MM.1S (cell line): ENCODE measurements around the gene FLYWCH1.

Source experiments
- DNase-seq: peaks from one replicate; pipeline ENCODE4 v3.0.0-alpha.2; 2015
- H2AFZ ChIP-seq: fragments of 300-600 bp; sonication (generic); 2 replicates; pipeline ENCODE4 v1.6.0; 2016; ENCODE audit warnings: antibody characterized with exemption, low read length
- H3F3A ChIP-seq: fragments of 300-600 bp; sonication (generic); 2 replicates; pipeline ENCODE4 v1.6.1; 2016; ENCODE audit warnings: mild to moderate bottlenecking, antibody characterized with exemption, low read length, moderate library complexity, mixed read lengths; ENCODE audit not compliant: insufficient read depth
- H3K27ac ChIP-seq: fragments of 300-600 bp; sonication (generic); 2 replicates; pipeline ENCODE4 v1.5.1; 2016; ENCODE audit warnings: mild to moderate bottlenecking, low read length
- H3K27me3 ChIP-seq: fragments of 300-600 bp; sonication (generic); replicated peaks from 2 replicates; pipeline ENCODE4 v1.6.0; 2016; ENCODE audit warnings: low read length; ENCODE audit not compliant: insufficient read depth
- H3K36me3 ChIP-seq: fragments of 300-600 bp; sonication (generic); replicated peaks from 2 replicates; pipeline ENCODE4 v1.6.1; 2016; ENCODE audit warnings: mild to moderate bottlenecking, low read length, mixed read lengths; ENCODE audit not compliant: insufficient read depth
- H3K4me1 ChIP-seq: fragments of 300-600 bp; sonication (generic); 2 replicates; pipeline ENCODE4 v1.6.1; 2016; ENCODE audit warnings: low read length, mixed read lengths
- H3K4me2 ChIP-seq: fragments of 300-600 bp; sonication (generic); 2 replicates; pipeline ENCODE4 v1.6.0; 2016; ENCODE audit warnings: low read depth, low read length
- H3K4me3 ChIP-seq: fragments of 300-600 bp; sonication (generic); 2 replicates; pipeline ENCODE4 v1.5.1; 2016; ENCODE audit warnings: low read length, mixed read lengths
- H3K79me2 ChIP-seq: fragments of 300-600 bp; sonication (generic); 2 replicates; pipeline ENCODE4 v1.6.1; 2016; ENCODE audit warnings: mixed run types, low read length, mixed read lengths
- H3K9ac ChIP-seq: fragments of 300-600 bp; sonication (generic); 2 replicates; pipeline ENCODE4 v1.6.1; 2016; ENCODE audit warnings: low read length, mixed read lengths
- H3K9me2 ChIP-seq: fragments of 300-600 bp; sonication (generic); replicated peaks from 2 replicates; pipeline ENCODE4 v1.6.1; 2016; ENCODE audit warnings: mild to moderate bottlenecking, low read length, mixed read lengths; ENCODE audit not compliant: insufficient read depth
- H3K9me3 ChIP-seq: fragments of 300-600 bp; sonication (generic); replicated peaks from 2 replicates; pipeline ENCODE4 v1.6.1; 2016; ENCODE audit warnings: mild to moderate bottlenecking, low read length, mixed read lengths; ENCODE audit not compliant: insufficient read depth
- H4K20me1 ChIP-seq: fragments of 300-600 bp; sonication (generic); 2 replicates; pipeline ENCODE4 v1.6.1; 2016; ENCODE audit warnings: mild to moderate bottlenecking, low read length, moderate library complexity, mixed read lengths; ENCODE audit not compliant: insufficient read depth
- CTCF ChIP-seq: fragments of 300-600 bp; sonication (generic); IDR thresholded peaks from 2 replicates; pipeline ENCODE4 v1.5.1; 2016; ENCODE audit warnings: antibody characterized with exemption, low read length, mixed read lengths
- EZH2 ChIP-seq: fragments of 300-600 bp; sonication (generic); optimal IDR thresholded peaks from 2 replicates; pipeline ENCODE3; 2017; ENCODE audit warnings: low read depth, mild to moderate bottlenecking, antibody characterized with exemption, low read length, mixed read lengths
- EZH2phosphoT487 ChIP-seq: fragments of 300-600 bp; sonication (generic); IDR thresholded peaks from 2 replicates; pipeline ENCODE4 v1.6.1; 2018; ENCODE audit warnings: antibody characterized with exemption, low read length

Gene FLYWCH1

DNA sequence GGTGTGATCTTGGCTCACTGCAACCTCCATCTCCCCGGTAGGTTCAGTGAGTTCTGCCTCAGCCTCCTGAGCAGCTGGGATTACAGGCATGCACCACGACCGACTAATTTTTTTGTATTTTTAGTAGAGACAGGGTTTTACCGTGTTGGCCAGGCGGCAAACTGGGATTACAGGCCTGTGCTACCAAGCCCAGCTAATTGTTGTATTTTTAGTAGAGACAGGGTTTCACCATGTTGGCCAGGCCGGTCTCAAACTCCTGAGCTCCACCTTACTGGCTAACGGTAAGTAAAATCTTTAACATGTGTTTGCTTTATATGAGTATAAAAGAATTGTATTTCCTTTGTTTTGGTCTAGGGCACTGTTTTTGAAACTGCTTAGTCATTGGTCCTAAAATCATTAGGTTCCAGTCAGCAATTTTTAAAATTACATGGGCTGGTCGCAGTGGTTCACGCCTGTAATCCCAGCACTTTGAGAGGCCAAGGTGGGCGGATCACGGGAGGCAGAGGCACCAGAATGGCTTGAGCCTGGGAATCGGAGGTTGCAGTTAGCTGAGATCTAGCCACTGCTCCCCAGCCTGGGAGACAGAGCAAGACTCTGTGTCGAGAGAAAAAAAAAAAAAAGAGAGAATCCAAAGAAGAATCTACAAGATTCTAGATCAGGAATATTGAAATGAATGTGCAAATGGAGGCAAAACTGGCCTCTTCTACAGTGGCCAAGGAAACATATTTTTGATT is 3.6 kb downstream of the FLYWCH1 start:
- peaks cover 30% of the 10 kb centered on the region for H3K79me2 ChIP-seq
- H3K36me3 ChIP-seq: no peaks in the 10 kb centered on the region
- peak overlapping the region; percentile 49 for H3K4me2 ChIP-seq
- peak overlapping the region; percentile 51; the same call in 1 of the 2 replicates for H3K9ac ChIP-seq
- H3K4me1 ChIP-seq: peaks cover 33% of the 10 kb centered on the region
- H3K9me3 ChIP-seq: no peaks in the 10 kb centered on the region
- peak; percentile 77 for DNase-seq
- H4K20me1 ChIP-seq: no peaks in the 10 kb centered on the region
- H3K27me3 ChIP-seq: peaks cover 7% of the 10 kb centered on the region
- H3F3A ChIP-seq: peaks cover 33% of the 10 kb centered on the region
- TF ChIP-seq EZH2 (no peak), EZH2phosphoT487 (no peak), CTCF (no peak)
- H3K27ac ChIP-seq: peak overlapping the region; percentile 87
- peak overlapping the region; percentile 18; the same call in 1 of the 2 replicates for H3K4me3 ChIP-seq
- peak overlapping the region; percentile 25 for H2AFZ ChIP-seq
- no peaks in the 10 kb centered on the region for H3K9me2 ChIP-seq

GRCh38 chr16:2919511-2920255 is 8.0 kb downstream of the FLYWCH1 start:
- H3K4me1 ChIP-seq: peaks cover 11% of the 10 kb centered on the region
- no peak overlapping the region for H3K9ac ChIP-seq
- TF ChIP-seq CTCF: peak; percentile 86
- no peak for TF ChIP-seq EZH2phosphoT487
- TF ChIP-seq EZH2: no peak
- H3K4me3 ChIP-seq: no peak overlapping the region
- peaks cover 36% of the 10 kb centered on the region for H3K79me2 ChIP-seq
- DNase-seq: peak; percentile 58
- H4K20me1 ChIP-seq: no peaks in the 10 kb centered on the region
- H3K27ac ChIP-seq: no peak overlapping the region
- no peaks in the 10 kb centered on the region for H3K9me2 ChIP-seq
- no peak overlapping the region for H3K4me2 ChIP-seq
- no peaks in the 10 kb centered on the region for H3K9me3 ChIP-seq
- no peak overlapping the region for H2AFZ ChIP-seq
- H3K27me3 ChIP-seq: no peaks in the 10 kb centered on the region
- no peaks in the 10 kb centered on the region for H3K36me3 ChIP-seq
- H3F3A ChIP-seq: peaks cover 19% of the 10 kb centered on the region

DNA sequence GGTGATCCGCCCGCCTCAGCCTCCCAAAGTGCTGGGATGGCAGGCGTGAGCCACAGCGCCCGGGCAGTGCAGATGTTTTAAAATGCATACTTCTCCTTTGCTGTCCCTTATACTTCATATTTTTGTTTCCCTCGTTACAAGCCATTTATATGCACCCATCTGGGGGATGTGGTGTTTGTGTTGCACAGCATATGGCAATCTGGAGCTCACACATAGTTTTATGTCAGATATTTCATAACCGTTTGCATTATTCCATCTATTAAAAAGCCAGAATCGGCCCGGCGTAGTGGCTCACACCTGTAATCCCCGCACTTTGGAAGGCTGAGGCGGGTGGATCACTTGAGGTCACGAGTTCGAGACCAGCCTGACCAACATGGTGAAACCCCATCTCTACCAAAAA is 11.8 kb downstream of the FLYWCH1 start:
- H3K9me2 ChIP-seq: no peaks in the 10 kb centered on the region
- no peak overlapping the region for H3K4me3 ChIP-seq
- peaks cover 10% of the 10 kb centered on the region; the same call in 1 of the 2 replicates for H3K4me1 ChIP-seq
- no peaks in the 10 kb centered on the region for H3K36me3 ChIP-seq
- no peaks in the 10 kb centered on the region for H3K27me3 ChIP-seq
- TF ChIP-seq CTCF: no peak
- DNase-seq: no peak
- H3K9me3 ChIP-seq: no peaks in the 10 kb centered on the region
- no peak overlapping the region for H3K4me2 ChIP-seq
- no peak overlapping the region for H3K9ac ChIP-seq
- H3F3A ChIP-seq: peaks cover 8% of the 10 kb centered on the region; the same call in 1 of the 2 replicates
- H3K79me2 ChIP-seq: peaks cover 41% of the 10 kb centered on the region
- no peak overlapping the region for H2AFZ ChIP-seq
- H4K20me1 ChIP-seq: no peaks in the 10 kb centered on the region
- H3K27ac ChIP-seq: no peak overlapping the region
